Vagina (tissue), 2 donors: ENCODE results near the gene RPH3AL.

Experiments
- POLR2AphosphoS5 ChIP-seq, 2 donors: sonication (generic); formaldehyde crosslinking; IDR thresholded peaks; one replicate each; pipeline ENCODE4 v1.9.0; 2017; ENCODE audit warnings: antibody characterized with exemption in 2 of 2, mild to moderate bottlenecking in 2 of 2, low read depth in 1 of 2; ENCODE audit not compliant: insufficient read depth in 1 of 2
- TF ChIP-seq, protein P1 (sequence below), 3 experiments: fragments of 450-650 bp in 2 of 3; fragments of 200-600 bp in 1 of 3; sonication (generic) in 1 of 3; IDR thresholded peaks; one replicate each; pipeline ENCODE4 v1.5.1; 2017 to 2019; ENCODE audit warnings: antibody characterized with exemption in 3 of 3, mild to moderate bottlenecking in 2 of 3, moderate library complexity in 2 of 3

- TF ChIP-seq, protein P1, sequence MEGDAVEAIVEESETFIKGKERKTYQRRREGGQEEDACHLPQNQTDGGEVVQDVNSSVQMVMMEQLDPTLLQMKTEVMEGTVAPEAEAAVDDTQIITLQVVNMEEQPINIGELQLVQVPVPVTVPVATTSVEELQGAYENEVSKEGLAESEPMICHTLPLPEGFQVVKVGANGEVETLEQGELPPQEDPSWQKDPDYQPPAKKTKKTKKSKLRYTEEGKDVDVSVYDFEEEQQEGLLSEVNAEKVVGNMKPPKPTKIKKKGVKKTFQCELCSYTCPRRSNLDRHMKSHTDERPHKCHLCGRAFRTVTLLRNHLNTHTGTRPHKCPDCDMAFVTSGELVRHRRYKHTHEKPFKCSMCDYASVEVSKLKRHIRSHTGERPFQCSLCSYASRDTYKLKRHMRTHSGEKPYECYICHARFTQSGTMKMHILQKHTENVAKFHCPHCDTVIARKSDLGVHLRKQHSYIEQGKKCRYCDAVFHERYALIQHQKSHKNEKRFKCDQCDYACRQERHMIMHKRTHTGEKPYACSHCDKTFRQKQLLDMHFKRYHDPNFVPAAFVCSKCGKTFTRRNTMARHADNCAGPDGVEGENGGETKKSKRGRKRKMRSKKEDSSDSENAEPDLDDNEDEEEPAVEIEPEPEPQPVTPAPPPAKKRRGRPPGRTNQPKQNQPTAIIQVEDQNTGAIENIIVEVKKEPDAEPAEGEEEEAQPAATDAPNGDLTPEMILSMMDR (IDR thresholded peaks at IDR 0.05): no peak
- TF ChIP-seq POLR2AphosphoS5 (IDR thresholded peaks at IDR 0.05; ENCODE audit: insufficient read depth in 1 of 2, low read depth in 1 of 2): no peak
These were observed 33.3 kb downstream of the RPH3AL start for GRCh38 chr17:319266-319665.
